ENCODE measurements around the gene CPEB4. TPM values are rescaled to one million over a fixed set of nuclear protein-coding genes. Genes with fewer than 3 reads are reported as not detected.

The CPEB4 gene
- total and polyA plus RNA-seq, 9 of the 15 experiments (the other 6 are each of a cell fraction or from before 2014, with no cell fraction given), result 7.4 to 21.3 (median 12.4) TPM

DNA sequence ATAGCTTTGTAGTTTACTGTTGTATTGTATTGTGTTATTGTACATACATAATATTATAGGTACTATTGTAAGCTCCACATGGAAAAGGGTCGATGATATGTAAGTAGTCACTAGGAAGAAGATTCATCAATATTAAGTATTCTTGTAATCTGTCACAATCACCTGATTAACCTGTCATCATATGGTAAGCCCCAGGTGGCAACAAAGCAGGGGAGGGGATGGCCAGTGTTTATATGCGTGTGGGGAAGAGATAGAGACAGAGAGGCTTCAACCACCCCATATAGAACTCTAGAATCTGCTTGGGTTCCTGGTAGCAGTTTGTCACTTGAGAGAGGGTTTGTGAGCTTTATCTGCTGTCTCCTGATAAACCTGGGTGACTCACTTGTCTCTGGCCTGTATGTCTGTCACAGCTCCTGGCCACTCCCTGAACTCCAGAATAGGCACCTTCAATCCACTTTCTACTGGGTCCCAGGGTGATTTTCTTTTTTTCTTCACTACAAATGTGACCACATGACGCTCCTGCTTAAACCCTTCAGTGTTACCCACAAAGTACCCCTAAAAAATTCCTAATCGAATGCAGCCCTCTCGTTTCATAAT, 48.9 kb upstream of the CPEB4 start (continued):
- TF ChIP-seq RHOXF2B (CRISPR knock-in tag; conservative IDR thresholded peaks at IDR 0.05) (no peak), WHSC1 (IDR thresholded peaks at IDR 0.05; ENCODE audit: low read length) (no peak), BCOR (IDR thresholded peaks at IDR 0.05) (peak; percentile 78), RBM22 (IDR thresholded peaks at IDR 0.05; ENCODE audit: low read depth, low read length, poor library complexity, severe bottlenecking) (no peak), HOXB6 (CRISPR knock-in tag; IDR thresholded peaks at IDR 0.05; ENCODE audit: borderline replicate concordance) (no peak), LARP7 (IDR thresholded peaks at IDR 0.05) (no peak), CBFB (CRISPR knock-in tag; IDR thresholded peaks at IDR 0.05) (no peak), POLR2AphosphoS5 (IDR thresholded peaks at IDR 0.05; ENCODE audit: control insufficient read depth, insufficient read depth, low read depth, low read length) (peak; percentile 98), RFX1 (IDR thresholded peaks at IDR 0.05) (no peak), HDGF (IDR thresholded peaks at IDR 0.05) (no peak), THRAP3 (IDR thresholded peaks at IDR 0.05; ENCODE audit: borderline replicate concordance) (no peak), JUND (IDR thresholded peaks at IDR 0.05; ENCODE audit: borderline replicate concordance, low read depth, low read length) (peak; percentile 99), JUND (tag; IDR thresholded peaks at IDR 0.05; ENCODE audit: borderline replicate concordance, low read depth, low read length) (peak; percentile 99), SMARCA4 (IDR thresholded peaks at IDR 0.05) (peak; percentile 99), TEAD1 (CRISPR knock-in tag; IDR thresholded peaks at IDR 0.05) (peak; percentile 41 to 46; a peak in 1 of 4 replicates), HNRNPL (IDR thresholded peaks at IDR 0.05; ENCODE audit: low read depth, low read length) (no peak), FOXA1 (IDR thresholded peaks at IDR 0.05; ENCODE audit: borderline replicate concordance) (no peak), MBD2 (IDR thresholded peaks at IDR 0.05; ENCODE audit: borderline replicate concordance, low read depth) (peak; percentile 64)
- TF ChIP-seq, protein P1, sequence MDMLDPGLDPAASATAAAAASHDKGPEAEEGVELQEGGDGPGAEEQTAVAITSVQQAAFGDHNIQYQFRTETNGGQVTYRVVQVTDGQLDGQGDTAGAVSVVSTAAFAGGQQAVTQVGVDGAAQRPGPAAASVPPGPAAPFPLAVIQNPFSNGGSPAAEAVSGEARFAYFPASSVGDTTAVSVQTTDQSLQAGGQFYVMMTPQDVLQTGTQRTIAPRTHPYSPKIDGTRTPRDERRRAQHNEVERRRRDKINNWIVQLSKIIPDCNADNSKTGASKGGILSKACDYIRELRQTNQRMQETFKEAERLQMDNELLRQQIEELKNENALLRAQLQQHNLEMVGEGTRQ (CRISPR knock-in tag; IDR thresholded peaks at IDR 0.05), result no peak
- TF ChIP-seq, protein P2, sequence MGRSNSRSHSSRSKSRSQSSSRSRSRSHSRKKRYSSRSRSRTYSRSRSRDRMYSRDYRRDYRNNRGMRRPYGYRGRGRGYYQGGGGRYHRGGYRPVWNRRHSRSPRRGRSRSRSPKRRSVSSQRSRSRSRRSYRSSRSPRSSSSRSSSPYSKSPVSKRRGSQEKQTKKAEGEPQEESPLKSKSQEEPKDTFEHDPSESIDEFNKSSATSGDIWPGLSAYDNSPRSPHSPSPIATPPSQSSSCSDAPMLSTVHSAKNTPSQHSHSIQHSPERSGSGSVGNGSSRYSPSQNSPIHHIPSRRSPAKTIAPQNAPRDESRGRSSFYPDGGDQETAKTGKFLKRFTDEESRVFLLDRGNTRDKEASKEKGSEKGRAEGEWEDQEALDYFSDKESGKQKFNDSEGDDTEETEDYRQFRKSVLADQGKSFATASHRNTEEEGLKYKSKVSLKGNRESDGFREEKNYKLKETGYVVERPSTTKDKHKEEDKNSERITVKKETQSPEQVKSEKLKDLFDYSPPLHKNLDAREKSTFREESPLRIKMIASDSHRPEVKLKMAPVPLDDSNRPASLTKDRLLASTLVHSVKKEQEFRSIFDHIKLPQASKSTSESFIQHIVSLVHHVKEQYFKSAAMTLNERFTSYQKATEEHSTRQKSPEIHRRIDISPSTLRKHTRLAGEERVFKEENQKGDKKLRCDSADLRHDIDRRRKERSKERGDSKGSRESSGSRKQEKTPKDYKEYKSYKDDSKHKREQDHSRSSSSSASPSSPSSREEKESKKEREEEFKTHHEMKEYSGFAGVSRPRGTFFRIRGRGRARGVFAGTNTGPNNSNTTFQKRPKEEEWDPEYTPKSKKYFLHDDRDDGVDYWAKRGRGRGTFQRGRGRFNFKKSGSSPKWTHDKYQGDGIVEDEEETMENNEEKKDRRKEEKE (IDR thresholded peaks at IDR 0.05; ENCODE audit: borderline replicate concordance in 1 of 2, control insufficient read depth in 1 of 2, low read depth in 2 of 2, low read length in 1 of 2), result peak in 1 of 2 experiments; percentile 75; a peak in 1 of 4 replicates
- TF ChIP-seq, protein P3, sequence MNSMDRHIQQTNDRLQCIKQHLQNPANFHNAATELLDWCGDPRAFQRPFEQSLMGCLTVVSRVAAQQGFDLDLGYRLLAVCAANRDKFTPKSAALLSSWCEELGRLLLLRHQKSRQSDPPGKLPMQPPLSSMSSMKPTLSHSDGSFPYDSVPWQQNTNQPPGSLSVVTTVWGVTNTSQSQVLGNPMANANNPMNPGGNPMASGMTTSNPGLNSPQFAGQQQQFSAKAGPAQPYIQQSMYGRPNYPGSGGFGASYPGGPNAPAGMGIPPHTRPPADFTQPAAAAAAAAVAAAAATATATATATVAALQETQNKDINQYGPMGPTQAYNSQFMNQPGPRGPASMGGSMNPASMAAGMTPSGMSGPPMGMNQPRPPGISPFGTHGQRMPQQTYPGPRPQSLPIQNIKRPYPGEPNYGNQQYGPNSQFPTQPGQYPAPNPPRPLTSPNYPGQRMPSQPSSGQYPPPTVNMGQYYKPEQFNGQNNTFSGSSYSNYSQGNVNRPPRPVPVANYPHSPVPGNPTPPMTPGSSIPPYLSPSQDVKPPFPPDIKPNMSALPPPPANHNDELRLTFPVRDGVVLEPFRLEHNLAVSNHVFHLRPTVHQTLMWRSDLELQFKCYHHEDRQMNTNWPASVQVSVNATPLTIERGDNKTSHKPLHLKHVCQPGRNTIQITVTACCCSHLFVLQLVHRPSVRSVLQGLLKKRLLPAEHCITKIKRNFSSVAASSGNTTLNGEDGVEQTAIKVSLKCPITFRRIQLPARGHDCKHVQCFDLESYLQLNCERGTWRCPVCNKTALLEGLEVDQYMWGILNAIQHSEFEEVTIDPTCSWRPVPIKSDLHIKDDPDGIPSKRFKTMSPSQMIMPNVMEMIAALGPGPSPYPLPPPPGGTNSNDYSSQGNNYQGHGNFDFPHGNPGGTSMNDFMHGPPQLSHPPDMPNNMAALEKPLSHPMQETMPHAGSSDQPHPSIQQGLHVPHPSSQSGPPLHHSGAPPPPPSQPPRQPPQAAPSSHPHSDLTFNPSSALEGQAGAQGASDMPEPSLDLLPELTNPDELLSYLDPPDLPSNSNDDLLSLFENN (IDR thresholded peaks at IDR 0.05; ENCODE audit: low read depth in 2 of 2, low read length in 2 of 2), result peak; percentile 56 to 92; a peak in 3 of 4 replicates
